GM21737 (cell line): ENCODE data around the gene NUDT4.

Experiments
- ATAC-seq: cut with Tn5 transposase; IDR thresholded peaks from one replicate; pipeline ENCODE4 v1.9.1; 2021; ENCODE audit warnings: mild to moderate bottlenecking, moderate library complexity; ENCODE audit not compliant: unreplicated experiment

The NUDT4 gene

DNA sequence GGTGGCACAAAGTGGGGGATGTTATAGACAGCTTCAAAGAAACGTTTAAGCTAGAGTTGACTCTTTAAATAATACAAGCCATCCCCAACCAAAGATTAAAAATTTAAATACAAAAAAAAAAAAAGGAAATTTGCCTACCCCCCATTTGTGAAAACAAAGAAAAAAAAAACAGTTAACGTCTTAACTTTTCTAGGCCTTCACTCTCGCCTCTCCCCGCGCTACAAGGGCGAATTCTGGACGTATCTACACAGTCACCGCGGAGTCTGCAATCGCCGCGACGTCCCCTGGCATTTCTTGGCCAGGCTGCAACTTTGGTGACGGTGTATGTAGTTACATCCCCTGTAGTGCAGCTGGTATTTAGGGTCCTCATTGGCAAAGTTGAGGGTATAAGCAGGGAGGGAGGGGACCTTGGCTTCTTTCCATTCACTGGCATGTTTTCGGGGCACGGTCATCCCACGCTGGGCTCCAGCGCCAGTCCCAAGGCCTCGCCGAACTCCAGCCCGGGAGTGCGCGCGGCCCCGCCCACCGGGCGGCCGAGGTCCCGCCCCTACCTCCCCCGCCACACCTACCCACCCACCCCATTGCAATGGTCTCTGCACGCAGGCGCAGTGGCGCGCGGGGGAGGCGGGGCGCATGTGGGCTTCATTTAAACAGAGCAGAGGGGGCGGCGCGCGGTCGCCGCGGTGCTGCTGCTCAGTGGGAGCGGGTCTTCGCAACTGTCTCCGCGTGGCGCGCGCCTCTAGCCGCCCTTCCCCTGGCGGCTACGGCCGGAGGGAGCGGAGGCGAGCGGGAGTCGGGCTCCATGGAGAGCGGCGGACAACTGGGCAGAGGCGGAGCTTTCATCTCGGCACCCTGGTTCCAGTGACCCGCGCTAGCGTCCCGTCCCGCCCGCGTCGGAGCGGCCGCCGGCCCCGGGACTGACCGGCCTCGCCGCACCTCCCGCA lies at the start of gene NUDT4:
TSS of gene NUDT4 (plus strand) at position 674 of the 944 bp plus-strand sequence. CDS start 398 bp downstream, outside the sequence.
- peak; percentile 60 for ATAC-seq

DNA sequence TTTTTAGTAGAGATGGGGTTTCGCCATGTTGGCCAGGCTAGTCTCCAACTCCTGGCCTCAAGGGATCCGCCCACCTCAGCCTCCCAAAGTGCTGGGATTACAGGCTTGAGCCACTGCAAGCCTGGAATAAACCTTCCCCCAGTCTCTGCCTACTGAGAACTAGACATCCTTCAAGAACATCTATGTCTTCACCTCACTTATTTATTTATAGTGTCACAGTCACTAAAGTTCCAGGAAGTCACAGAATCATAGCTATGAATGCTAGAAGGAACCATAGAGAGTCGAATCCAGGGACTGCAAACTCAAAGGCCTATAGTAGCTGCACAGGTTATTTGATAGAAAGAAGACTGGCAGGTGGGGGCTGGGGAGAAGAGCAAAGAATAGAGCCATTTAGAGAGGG lies 44.7 kb upstream of the NUDT4 start:
- no peak for ATAC-seq

DNA sequence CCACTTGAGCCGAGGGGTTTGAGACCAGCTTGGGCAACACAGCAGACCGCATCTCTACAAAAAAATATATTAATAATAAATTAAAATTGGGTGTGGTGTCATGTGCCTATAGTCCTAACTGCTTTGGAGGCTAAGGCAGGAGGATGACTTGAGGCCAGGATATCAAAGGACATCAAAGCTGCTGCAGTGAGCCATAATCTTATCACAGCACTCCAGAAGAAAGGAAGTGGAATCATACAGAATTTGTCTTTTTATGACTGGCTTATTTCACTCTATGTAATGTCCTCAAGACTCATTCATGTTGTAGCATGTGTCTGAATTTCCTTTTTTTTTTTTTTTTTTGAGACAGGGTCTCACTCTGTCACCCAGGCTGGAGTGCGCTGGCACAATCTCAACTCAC lies 43.9 kb upstream of the NUDT4 start:
- no peak for ATAC-seq

DNA sequence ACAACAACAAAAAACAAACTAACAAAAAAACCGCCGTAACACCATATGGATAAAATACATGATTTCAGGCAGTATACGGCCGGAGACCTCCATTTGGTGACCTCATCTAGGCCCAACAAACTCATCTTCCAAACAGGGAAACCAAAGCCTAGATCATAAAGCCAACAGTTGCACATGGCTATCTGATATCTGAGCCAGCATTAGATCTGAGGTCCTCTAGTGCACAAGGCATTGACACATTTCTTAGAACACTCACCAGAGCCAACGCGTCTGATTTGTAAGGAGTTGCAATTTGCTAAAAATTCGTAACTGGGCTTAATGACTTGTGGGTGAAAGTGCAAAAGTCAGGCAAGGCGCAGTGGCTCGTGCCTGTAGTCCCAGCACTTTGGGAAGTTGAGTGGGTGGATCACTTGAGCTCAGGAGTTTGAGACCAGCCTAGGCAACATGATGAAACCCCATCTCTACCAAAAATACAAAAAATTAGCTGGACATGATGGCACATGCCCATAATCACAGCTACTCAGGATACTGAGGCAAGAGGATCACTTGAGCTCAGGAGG lies 42.0 kb upstream of the NUDT4 start:
- ATAC-seq: no peak

DNA sequence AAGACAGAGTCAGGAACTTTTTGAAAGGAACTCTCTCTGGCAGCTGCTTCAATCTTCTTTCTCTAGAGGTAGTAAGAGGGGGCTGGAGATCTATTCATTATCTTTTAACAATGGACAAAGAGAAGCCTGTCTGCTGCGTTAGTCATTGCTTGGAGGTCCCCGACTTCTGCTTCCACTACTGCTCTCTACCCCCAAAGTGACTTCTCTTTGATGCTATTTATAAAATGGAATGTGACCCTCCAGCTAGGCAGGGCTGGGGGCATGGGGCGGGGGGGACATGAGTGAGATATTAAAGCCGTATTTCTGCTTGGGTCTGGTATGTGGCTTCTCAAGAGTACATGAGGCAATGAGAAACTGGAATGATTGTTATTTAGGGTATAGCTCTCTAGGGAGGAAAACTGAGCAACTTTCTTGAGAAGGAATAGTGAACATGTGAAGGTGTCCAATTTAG lies 41.4 kb upstream of the NUDT4 start:
- ATAC-seq: no peak

DNA sequence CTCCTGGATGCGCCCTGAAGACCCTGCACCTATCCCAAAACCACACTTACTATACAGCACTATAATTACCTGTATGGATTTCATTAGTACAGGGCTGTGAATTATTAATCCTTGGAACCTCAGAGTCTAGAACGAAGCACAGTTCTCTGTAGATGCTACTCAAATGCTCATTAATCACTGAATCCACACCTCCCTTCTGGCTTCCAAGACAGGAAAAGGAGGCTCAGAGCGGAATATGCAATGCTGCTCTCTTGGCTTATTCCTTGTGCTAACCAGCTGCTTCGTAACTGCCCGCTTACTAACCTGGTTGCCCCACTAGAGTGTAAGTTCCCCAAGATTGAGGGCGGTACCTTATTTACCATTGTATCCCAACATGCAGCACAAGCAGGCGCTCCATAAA lies 39.1 kb upstream of the NUDT4 start:
- ATAC-seq: no peak

DNA sequence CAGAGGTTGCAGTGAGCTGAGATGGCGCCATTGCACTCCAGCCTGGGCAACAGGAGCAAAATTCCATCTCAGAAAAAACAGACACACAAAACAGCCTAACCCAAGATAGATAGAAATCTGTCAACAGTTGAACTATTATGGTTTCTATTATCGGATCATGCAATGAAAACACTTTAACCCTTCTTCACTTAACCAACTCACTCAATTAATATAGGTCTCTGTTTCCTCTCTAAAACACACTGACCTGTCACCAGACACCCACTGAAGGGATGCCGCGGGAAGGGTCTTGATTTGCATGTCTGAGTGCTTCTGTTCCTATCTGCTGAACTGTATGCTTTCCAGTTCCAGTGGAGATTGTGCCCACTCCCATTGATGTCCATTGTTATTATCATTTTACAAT lies 38.0 kb upstream of the NUDT4 start:
- ATAC-seq: no peak

DNA sequence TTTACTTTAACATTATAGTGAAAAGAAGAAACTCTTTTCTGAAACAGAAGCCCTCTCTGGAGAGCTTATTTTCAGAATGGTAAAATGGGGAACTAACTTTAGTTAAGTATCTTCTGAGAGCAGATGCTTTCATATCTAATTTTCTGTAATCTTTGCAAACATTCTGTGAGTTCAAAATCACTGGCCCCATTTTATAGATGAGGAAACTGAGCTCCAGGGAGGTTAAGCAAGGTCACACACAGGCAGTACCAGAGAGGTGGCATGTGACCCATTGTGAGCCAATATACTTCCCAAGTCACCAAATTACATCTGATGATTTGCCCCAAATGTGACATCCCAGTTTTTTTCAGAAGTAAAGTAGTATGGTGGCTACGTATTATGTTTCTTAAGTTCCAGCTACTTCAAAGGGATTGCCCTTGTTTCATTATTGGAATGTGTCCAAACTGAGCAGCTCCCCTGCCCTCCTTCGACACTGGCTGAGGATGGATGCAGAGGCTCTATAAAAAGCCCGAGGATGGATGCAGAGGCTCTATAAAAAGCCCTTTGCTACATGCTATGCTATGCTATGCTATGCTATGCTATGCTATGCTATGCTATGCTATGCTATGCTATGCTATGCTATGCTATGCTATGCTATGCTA lies 36.2 kb upstream of the NUDT4 start:
- ATAC-seq: no peak

DNA sequence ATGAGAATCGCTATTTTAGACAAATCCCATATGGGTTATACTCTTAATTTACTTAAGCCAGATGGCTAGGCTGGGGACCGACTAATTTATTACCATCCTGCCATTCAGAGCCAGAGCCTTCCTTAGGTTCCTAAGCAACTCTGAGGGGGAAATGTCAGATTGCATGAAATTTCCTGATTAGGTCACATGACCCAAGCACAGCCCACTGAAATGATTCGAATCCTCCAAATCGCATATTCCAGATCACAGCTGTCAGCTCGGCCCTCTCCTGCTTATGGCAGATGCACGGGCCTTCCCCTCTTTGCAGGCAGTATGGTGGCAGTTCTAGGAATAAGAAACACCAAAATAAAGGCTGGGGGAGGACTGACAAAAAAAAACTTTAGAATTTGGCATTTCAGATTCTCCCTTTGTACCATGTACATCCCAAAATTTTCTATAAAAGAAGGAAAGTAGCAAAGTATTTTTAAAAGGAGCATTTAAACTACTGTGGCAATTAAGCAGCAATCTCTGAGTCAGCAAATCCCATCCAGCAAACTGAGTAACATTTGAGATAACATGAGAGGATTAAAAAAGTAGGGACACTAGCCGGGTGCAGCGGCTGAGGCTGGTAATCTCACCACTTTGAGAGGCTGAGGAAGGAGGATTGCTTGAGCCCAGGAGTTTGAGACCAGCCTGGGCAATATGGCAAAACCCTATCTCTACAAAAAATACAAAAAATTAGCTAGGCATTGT lies 30.5 kb upstream of the NUDT4 start:
- no peak for ATAC-seq

DNA sequence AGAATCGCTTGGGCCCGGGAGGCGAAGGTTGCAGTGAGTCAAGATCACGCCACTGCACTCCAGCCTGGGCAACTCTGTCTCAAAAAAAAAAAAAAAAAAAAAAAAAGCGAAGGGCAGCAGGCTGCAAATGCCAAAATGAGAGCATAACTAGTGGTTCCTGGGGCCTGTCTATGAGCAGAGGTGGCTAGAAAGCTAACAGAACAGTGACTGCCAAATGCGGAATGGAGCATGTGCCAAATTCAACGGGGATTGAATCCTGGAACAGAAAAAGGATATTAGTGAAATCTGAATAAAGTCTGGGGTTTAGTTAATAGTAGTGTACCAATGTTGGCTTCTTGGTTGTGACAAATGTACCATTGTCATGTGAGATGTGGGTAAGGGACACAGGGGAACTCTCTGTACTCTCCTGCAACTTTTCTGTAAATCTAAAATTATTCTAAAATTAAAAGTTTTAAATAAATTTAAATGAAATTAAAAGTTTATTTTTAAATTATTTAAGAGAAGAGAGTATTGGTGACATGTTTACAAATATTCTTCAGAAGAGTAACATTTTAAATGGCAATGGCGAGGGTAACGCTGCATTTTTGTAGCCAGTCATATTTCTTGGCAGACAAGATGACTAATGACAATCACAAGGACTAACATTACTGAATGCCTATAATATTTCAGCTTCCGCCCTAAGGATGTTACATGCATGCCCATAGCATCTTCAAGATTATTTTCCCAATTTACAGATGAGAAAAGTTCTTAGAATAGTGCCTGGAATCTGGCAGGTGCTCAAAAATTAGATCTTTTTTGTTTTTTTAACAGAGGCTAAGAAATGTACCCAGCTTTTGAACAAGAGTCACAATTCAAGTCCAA lies 28.9 kb upstream of the NUDT4 start:
- ATAC-seq: no peak

DNA sequence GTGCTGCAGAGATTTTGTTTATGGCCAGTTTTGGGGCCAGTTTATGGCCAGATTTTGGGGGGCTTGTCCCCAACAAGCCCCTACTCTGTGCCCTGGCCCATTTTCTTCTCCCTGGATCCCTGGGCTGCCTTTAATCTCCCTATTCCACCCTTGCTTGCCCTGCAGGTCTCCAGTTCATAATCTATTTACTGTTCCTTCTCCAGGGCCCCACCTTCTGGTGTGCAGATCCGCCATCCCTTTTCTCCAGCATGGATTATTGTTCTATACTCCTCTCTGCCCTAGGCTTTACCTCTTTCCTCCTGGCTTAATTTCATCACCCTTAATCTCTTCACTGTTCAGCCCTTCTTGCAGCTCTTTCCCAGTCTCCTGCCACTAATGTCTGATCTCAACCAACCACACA lies 26.0 kb upstream of the NUDT4 start:
- ATAC-seq: no peak

DNA sequence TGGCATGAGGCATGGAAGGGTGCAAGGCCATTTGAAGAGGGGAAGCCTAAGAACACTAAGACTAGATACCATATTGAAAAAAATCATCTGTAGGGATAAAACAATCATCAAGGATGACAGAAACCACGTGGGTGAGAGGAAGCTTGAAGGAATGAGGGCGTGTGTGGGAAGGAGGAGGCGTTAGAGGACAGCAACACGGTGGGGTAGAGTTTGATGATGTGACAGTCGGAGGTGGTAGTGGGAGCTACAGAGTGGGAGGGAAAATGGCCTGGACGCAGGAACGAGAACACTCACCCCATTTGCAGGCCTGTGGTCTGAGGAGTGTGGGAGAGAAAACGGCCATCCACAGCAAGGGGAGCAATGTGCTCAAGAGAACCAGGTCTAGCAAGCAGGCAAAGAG lies 25.4 kb upstream of the NUDT4 start:
- no peak for ATAC-seq

DNA sequence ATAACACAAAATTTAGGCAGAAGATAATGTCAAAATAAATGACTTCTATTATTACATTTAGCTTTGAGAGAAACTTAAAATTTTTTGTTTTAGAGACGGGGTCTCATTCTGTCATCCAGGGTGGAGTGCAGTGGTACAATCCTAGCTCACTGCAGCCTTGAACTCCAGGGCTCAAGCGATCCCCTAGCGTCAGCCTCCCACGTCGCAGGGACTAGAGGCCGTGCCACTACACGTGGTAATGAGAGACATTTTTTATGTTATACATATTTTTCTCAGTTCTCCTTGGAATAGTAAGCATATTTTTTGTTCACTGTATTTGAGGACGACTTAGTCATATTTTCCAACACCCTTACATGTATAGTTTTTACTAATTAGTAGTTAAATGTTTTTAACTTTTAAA lies 21.5 kb upstream of the NUDT4 start:
- ATAC-seq: no peak

DNA sequence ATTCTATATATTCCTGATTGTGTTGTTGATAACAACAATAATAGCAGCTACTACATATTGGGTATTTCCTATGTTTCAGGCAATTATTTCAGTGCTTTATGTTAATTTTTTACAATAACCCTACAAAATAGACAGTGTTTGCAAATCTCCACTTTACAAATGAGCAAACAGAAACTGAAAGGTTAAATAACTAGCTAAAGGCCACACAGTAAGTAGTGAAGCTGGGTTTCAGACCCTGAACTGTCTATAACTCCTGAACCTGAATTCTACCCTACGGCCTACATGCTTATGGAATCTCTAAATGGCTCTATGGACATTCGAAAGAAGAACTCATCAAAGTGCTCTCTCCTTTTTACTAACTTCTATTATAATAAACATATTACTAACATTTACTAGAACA lies 19.7 kb upstream of the NUDT4 start:
- peak; percentile 83 for ATAC-seq

DNA sequence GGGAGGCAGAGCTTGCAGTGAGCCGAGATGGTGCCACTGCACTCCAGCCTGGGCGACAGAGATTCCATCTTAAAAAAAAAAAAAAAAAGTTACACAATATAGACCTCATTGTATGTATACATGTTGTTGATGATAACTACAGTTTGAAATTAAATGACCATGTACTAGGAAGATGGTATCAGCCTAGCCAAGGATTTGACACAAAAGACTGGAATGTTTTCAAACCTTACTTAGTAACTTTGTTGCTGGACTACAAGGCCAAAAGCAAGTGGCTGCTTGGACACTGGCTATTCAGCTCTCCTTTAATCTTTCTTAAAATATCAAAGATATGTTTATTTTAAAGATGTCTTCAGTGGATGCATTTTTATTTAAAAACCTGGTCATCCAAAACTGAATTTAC lies 18.9 kb upstream of the NUDT4 start:
- no peak for ATAC-seq

DNA sequence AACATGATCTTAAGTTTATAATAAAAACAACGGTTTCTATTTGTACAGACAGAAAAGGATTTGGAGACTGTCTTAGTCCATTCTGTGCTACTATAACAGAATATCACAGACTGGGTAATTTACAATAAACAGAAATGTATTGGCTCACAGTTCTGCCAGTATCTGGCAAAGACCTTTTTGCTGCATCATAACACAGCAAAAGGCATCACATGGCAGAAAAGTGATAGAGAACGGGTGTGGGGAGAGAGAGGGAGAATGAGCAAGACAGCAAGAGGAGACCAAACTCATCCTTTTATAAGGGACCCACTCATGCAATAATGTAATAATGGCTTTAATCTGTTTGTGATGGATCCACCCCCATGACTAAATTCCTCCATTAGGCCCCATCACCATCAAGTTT lies 17.0 kb upstream of the NUDT4 start:
- ATAC-seq: no peak

DNA sequence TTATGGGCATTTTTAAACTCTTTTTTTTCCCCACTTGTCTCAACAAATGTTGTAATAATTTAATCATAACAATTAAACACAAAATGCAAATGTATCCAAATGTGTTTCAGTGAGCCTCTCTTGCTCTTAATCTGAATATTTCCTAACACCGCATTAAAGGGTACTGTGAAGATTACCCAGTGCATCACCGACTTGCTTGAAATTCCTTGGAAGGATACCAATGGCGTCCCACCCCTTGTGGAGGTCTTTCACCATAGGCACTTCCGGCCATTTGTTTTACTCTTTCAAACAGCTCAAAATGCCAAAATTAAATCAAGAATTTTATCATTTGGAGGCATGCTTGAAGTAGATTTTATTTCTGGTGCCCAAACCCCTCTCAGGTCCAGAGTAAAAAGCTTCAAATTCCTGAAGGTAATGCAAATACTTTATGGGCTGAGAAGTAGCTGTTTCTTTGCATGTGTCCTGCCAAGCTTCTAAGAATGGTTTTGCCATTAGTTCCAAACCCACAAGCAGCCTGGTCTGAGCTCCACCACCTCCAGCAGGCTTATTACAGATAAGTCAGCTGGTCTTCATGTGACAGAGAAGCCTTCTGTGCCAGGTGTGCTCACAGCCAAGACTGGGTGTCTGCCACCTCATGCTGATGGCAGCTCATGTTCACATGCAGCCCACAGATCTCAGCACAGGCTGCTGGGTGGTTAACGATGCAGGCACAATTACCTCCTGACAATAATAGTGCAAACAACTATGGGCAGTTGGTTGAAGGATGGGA lies 16.4 kb upstream of the NUDT4 start:
- ATAC-seq: no peak

DNA sequence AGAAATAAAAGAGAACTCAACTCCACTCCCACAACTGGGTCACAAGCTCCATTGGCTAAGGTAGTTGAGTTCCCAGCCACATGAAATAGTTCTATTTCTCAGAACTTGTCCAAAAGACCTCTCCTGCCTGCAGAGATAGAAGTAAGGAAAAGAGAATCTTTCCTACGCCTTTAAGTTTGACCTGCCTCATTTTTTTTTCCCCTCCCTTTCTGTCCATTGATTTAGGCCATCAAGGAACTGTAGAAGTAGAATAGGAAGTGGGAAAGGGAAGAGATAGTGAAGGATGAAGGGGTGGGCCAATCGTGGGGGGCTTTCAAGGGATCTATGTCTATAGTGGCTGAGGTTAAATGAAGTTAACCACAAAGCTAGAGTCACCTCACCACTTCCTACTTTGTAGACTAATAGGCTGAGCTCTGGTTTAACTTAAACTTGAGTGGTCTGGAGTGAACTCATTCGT lies 13.9 kb upstream of the NUDT4 start:
- ATAC-seq: peak; percentile 63

DNA sequence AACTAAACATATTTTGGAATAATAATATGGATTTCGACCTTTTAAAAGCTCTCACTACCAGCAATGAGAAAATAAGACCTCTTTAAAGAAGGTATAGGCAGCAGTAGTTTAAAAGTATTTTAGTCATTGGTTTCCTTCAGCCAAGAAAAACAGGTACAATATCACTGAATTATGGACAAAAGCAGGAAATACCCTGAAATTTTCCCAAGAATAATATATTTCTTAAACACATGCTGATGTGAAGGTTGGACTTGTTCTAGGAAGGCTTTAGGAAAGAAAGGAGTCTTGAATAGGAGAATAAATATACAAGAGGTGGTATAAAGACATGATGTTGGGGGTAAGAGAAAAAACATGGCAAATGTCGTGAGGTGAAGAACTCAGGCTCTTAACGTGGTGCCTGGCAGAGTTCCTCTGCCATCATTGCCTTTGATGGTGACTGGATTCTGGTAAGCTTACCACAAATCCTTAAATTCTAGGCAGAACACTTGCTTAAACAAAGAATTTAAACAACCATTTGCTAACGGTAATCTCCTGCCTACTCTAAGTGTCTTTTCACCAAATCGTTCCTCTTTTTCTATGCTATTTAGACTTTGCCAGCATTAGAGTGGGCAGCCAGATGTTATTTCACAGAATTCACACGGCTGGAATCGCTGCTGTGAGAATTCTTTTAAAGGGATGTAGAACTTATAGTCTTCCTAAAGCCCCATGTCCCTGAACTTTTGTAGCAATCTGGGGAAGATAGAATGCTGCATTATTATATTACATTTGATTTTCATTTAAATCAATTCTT lies 11.9 kb upstream of the NUDT4 start:
- ATAC-seq: no peak
